IMR-90 (cell line): ENCODE data around the gene FNIP2.

Experiments used
- CTCF ChIP-seq: conservative IDR thresholded peaks from 2 replicates; pipeline ENCODE4 v1.5.1; 2012; ENCODE audit warnings: mild to moderate bottlenecking, low read depth, low read length, improper control_type of control experiment
- ELK1 ChIP-seq: fragments of 150-350 bp; IDR thresholded peaks from 2 replicates; pipeline ENCODE4 v1.6.1; 2016; ENCODE audit warnings: low read depth, mild to moderate bottlenecking, low read length, moderate library complexity, borderline replicate concordance
- MAFK ChIP-seq: IDR thresholded peaks from 2 replicates; pipeline ENCODE4 v1.6.1; 2012; ENCODE audit warnings: low read depth, low read length, improper control_type of control experiment
- MXI1 ChIP-seq: IDR thresholded peaks from 2 replicates; pipeline ENCODE4 v1.6.1; 2012; ENCODE audit warnings: low read depth, mild to moderate bottlenecking, low read length, moderate library complexity, borderline replicate concordance
- POLR2A ChIP-seq: IDR thresholded peaks from 2 replicates; pipeline ENCODE4 v1.6.1; 2012; ENCODE audit warnings: mild to moderate bottlenecking, low read depth, low read length
- RAD21 ChIP-seq: IDR thresholded peaks from 2 replicates; pipeline ENCODE4 v1.6.1; 2012; ENCODE audit warnings: low read length, improper control_type of control experiment
- USF2 ChIP-seq: fragments of 150-350 bp; IDR thresholded peaks from 2 replicates; pipeline ENCODE4 v1.6.1; 2017; ENCODE audit warnings: mild to moderate bottlenecking, antibody characterized with exemption, low read length, low read depth

DNA sequence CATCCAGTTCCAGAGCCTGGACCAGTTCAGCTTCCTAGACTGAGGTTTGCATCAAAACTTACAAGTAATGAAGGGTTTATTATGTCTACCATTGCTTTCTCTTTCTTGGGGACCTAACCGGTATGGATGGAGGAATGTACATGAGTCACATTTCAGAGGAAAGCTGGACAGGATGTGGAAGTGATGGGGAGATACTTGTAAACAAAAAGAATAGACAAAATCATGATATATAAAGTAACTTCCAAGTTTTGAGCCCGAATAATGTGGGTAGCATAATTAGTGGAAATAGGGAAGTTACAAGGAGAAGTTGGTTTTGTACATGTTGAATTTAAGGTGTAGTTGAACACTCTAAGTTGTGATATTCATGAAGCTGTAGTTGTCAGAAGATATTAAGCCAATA, 15.0 kb downstream of the FNIP2 start:
- no peak for TF ChIP-seq CTCF
- no peak for TF ChIP-seq MAFK
- no peak for TF ChIP-seq POLR2A
- TF ChIP-seq USF2 = no peak
- no peak for TF ChIP-seq MXI1
- TF ChIP-seq ELK1 = no peak
- no peak for TF ChIP-seq RAD21
